ENCODE results near the gene POP5.

Gene POP5

DNA sequence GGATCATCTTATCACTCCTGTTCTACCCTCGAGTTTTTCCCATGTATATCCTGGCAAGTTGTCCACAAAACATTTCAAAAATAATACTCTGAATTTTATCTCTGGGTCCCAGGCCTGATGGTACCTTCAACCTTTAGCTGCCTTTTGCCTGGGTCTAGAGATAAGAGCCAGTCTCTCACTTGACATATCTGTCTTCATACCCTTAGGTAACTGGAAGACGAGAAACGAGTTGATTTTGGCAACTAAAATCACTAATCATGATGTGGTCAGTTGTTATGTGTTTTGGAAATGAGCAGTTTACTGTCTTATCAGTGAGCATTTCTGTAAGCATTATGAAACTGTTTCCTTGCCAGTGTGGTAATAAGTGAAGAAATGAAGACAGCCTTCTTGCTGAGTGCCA is 40.8 kb downstream of the POP5 start:
- TF ChIP-seq, protein P1, sequence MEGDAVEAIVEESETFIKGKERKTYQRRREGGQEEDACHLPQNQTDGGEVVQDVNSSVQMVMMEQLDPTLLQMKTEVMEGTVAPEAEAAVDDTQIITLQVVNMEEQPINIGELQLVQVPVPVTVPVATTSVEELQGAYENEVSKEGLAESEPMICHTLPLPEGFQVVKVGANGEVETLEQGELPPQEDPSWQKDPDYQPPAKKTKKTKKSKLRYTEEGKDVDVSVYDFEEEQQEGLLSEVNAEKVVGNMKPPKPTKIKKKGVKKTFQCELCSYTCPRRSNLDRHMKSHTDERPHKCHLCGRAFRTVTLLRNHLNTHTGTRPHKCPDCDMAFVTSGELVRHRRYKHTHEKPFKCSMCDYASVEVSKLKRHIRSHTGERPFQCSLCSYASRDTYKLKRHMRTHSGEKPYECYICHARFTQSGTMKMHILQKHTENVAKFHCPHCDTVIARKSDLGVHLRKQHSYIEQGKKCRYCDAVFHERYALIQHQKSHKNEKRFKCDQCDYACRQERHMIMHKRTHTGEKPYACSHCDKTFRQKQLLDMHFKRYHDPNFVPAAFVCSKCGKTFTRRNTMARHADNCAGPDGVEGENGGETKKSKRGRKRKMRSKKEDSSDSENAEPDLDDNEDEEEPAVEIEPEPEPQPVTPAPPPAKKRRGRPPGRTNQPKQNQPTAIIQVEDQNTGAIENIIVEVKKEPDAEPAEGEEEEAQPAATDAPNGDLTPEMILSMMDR (IDR thresholded peaks at IDR 0.05; ENCODE audit: low read depth, low read length) = no peak
- no peak for DNase-seq (ENCODE audit: extremely low read depth, low read depth)

DNA sequence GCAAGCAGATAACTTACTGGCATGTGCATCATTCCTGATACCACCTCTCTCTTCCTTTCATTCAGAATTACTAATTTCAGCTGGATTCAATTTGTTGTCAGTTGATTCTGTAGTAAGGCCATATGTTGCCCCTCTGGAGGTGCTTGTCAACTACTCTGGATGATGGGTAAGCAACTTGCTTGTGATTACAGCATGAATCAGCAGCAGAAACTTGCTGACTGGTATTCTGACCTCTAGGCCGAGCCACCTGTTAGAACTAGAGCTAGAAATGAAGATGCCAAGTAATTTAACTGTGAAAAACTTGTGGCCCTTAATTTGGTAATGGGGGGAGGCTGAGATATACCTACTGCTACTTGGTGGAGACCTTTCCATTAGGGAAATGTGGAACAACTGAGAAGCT is 41.9 kb downstream of the POP5 start:
- TF ChIP-seq, protein P1 (IDR thresholded peaks at IDR 0.05; ENCODE audit: low read depth, low read length) = no peak
- no peak for DNase-seq (ENCODE audit: extremely low read depth, low read depth)

DNA sequence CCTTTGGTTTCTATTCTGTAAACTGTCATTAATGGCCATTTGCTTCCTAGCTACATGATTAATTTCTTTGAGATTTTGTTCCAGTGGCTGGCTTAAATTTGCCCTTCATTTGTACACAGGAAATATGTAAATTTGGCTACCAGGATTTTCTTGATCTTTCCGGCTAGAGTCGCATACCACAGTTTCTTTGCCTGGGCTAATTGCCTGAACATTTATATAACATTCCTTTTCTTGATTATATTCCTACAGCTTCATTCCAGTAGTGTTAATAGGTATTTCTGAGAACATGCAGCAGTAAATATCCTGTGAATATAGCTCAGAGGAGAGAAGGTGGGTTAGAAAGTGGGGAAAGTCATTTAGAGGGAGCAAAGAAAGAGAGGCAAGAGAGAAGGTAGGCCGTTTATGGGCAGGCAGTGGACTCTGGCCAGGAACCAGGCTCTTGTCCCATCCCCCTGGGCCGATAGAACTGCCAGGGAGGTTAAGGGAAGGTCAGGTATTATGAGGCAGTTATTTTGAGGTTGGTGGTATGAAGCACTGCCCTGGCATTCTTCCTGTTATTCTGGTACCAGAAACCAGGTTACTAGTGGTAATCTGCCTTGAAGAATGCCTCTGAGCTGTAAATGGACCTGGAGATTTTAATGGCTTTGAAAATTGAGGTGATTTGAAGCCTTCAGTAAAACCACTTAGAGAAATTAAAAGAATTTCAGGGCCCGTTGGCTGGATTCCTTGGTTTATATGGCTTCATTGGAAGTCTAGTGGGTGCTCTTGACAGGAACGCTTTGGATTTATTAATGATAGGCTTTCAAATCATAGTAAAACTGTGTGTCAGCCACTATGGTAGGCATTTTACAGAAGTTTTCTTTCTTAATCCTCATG is 42.7 kb downstream of the POP5 start:
- TF ChIP-seq, protein P1 (IDR thresholded peaks at IDR 0.05; ENCODE audit: low read depth, low read length) = no peak
- no peak for DNase-seq (ENCODE audit: extremely low read depth, low read depth)

DNA sequence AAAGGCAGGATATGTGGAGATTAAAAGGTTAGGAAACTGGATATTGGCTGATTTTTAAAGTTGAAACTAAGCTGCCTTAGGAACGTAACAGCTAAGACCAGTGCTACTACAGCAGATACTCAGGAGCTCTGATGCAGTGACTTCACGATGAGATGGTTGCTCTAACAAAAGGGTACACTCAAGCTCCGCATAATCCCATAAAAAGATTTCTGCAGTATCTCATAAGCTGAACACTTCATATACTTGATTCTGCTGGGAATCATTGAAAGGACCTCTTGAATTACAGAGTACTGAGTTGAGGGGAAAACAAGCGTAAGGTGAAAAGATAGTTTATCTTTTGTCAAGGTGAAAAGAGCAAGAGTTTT is 43.4 kb downstream of the POP5 start:
- TF ChIP-seq, protein P1 (IDR thresholded peaks at IDR 0.05; ENCODE audit: low read depth, low read length) = no peak
- no peak for DNase-seq (ENCODE audit: extremely low read depth, low read depth)

DNA sequence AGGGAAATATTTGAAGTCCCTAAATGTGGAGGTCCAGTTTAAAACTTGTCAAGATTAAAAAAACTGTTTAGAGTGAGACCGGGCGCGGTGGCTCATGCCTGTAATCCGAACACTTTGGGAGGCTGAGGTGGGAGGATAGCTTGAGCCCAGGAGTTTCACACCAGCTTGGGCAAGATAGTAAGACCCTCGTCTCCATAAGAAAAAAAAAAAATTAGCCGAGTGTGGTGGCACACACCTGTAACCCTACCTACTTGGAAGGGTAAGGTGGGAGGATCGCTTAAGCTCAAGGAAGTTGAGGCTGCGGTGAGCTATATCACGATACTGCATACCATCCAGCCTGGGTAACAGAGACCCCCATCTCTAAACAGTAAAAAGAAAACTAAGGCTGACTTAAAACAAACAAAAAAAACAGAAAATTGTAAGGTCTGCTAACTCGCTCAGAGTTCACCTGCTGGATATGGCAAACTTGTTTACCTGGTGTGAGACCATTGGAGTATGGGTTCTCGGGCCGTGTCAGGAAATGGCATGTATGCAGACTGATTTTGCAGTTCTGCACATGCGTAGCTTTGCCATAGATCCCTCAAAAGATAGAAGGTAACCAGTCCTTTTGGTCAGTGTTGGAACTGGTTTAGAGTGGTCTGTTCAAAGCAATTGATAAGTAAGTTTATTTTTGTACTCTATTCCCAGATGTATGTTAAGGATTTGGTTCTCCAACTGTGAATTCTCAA is 45.0 kb downstream of the POP5 start:
- TF ChIP-seq, protein P1 (IDR thresholded peaks at IDR 0.05; ENCODE audit: low read depth, low read length) = no peak
- no peak for DNase-seq (ENCODE audit: extremely low read depth, low read depth)

DNA sequence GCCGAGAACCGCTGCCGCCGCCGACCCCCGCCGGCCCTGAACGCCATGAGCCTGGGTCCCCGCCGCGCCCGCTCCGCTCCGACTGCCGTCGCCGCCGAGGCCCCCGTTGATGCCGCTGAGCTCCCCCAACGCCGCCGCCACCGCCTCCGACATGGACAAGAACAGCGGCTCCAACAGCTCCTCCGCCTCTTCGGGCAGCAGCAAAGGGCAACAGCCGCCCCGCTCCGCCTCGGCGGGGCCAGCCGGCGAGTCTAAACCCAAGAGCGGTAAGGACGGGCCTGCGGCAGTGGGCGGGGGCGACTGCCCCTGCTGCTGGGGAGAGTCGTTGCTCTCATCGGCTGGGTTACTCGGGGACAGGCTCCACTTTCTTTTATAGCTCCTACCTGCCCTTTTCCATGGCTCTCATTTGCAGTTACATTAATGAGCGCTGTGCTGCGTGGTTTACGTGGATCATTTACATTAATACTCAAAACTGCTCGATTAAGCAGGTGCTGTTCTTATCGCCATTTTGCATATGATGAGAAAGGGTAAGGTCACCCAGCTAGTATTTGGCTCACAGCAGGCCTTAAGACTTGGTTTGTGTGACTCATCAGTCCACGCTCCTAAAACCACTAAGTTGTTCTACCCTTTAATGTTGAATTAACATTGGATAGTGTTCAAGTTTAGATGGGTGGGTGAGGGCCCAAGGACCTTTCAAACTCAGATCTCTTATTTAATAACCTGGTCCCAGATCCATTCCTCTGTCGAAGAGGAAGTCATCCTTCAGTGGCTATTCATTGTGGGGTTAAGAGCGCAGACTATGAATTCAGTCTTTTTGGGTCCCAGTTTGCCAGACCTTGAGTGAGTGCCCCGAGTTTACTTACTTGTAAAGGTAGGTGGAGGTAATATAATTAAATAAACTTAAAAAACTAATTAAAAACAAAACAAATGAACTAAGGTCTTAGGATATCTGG is 46.2 kb downstream of the POP5 start:
- TF ChIP-seq, protein P1 (IDR thresholded peaks at IDR 0.05; ENCODE audit: low read depth, low read length) = no peak
- no peak for DNase-seq (ENCODE audit: extremely low read depth, low read depth)
